Type B pancreatic cell (in vitro differentiated cells): ENCODE measurements around the gene PTTG1IP. TPM values are rescaled to one million over a fixed set of nuclear protein-coding genes. Genes with fewer than 3 reads are reported as not detected.
A peak's percentile ranks its signal among the peaks of the same experiment; 100 is the strongest.
"Not testable (repeated sequence)": the region's sequence is repeated elsewhere in the genome, so short reads cannot be mapped to it uniquely, and the experiment has no call there.

Experiments
- DNase-seq: peaks from one replicate; pipeline ENCODE4 v3.0.0; 2021; ENCODE audit warnings: mixed read lengths; ENCODE audit not compliant: unreplicated experiment; ENCODE audit errors: extremely low spot score
- H3K27ac Mint-ChIP-seq: 2 replicates; pipeline ENCODE4 v1.8.0; 2021; ENCODE audit warnings: mild to moderate bottlenecking, mixed read lengths
- H3K27me3 Mint-ChIP-seq: 2 replicates; pipeline ENCODE4 v1.8.0; 2021; ENCODE audit warnings: mixed read lengths
- H3K36me3 Mint-ChIP-seq: 2 replicates; pipeline ENCODE4 v1.8.0; 2021; ENCODE audit warnings: mixed read lengths
- H3K4me1 Mint-ChIP-seq: one replicate; pipeline ENCODE4 v1.8.0; 2021; ENCODE audit warnings: mixed read lengths; ENCODE audit not compliant: unreplicated experiment
- H3K4me3 Mint-ChIP-seq: 2 replicates; pipeline ENCODE4 v1.8.0; 2021; ENCODE audit warnings: mild to moderate bottlenecking, mixed read lengths
- H3K9me3 Mint-ChIP-seq: 2 replicates; pipeline ENCODE4 v1.8.0; 2021; ENCODE audit warnings: mixed read lengths
- CTCF ChIP-seq: fragments of 200-600 bp; sonication (generic); conservative IDR thresholded peaks from 2 replicates; pipeline ENCODE4 v1.5.0; 2021; ENCODE audit warnings: antibody characterized with exemption, mild to moderate bottlenecking
- total RNA-seq: library from RNA; stranded (reverse); gene quantifications from 2 replicates; pipeline ENCODE4 v1.2.1, GENCODE V29; 2021; ENCODE audit warnings: low replicate concordance

PTTG1IP gene
- total RNA-seq, 1 donor from 2014 or later, result 168 TPM

DNA sequence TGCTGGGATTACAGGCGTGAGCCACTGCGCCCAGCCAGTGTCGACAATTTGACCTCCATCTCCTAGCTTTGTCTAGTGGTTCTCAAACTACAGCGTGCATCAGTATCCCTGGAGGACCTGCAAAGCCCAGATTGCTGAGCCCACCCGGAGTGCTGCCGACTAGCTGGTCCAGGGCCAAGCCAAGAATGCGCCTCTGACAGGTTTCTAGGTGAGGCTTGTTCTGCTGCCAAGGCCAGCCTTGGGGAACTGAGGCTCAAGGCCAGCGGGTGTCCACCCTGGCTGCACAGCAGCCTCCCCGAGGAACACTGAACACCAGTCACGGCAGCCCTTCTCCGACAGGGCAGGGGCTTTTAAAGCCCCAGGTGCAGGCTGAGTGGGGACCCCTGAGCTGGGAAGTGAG, 9.8 kb upstream of the PTTG1IP start:
- no peaks in the 10 kb centered on the region for H3K9me3 Mint-ChIP-seq

DNA sequence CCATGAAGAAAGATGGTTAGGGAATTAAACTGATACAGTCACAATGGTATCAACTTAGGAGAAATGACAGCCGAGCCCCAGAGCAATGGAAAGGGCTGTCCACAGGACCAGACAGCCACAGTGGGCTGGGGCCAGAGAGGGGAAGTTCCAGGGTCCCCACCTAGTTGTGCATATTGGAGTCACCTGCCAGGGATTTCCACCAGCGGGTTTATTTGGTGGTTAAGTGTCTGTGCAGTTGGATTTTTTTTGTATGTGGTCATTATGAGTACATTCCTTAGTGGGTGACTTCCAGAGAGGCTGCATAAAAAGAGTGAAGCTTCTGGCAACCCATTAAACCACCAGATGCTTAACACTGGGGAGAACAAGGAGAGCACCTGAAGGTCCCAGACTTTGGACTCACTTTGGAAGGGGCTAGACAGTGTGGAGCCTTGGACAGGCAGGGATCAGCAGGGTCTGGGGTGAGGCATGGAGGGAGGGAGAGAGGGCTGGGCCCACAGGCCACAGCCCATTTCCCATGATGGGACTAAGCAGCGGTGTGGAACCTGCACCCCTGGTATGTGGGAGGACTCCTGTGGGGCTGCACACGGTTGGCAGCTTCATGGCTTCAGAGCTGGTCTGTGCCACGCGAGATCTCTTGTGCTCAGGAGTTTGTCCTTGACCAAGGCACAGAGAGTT, 7.8 kb upstream of the PTTG1IP start:
- H3K4me3 Mint-ChIP-seq, result no peak overlapping the region
- no peak for DNase-seq
- peak overlapping the region; percentile 29 for H3K27ac Mint-ChIP-seq
- peaks cover 14% of the 10 kb centered on the region for H3K27me3 Mint-ChIP-seq
- no peak for TF ChIP-seq CTCF
- no peaks in the 10 kb centered on the region for H3K4me1 Mint-ChIP-seq
- no peaks in the 10 kb centered on the region for H3K36me3 Mint-ChIP-seq
- H3K9me3 Mint-ChIP-seq, result no peaks in the 10 kb centered on the region

More for the DNA sequence above, 9.8 kb upstream of the PTTG1IP start:
- no peaks in the 10 kb centered on the region for H3K4me1 Mint-ChIP-seq
- H3K4me3 Mint-ChIP-seq, result no peak overlapping the region
- peak overlapping the region; percentile 53 for H3K27ac Mint-ChIP-seq
- no peaks in the 10 kb centered on the region for H3K36me3 Mint-ChIP-seq
- no peak for TF ChIP-seq CTCF
- peaks cover 6% of the 10 kb centered on the region for H3K27me3 Mint-ChIP-seq
- no peak for DNase-seq

GRCh38 chr21:44880405-44881197, 7.1 kb upstream of the PTTG1IP start:
- no peak overlapping the region for H3K27ac Mint-ChIP-seq
- no peak overlapping the region for H3K4me3 Mint-ChIP-seq

DNA sequence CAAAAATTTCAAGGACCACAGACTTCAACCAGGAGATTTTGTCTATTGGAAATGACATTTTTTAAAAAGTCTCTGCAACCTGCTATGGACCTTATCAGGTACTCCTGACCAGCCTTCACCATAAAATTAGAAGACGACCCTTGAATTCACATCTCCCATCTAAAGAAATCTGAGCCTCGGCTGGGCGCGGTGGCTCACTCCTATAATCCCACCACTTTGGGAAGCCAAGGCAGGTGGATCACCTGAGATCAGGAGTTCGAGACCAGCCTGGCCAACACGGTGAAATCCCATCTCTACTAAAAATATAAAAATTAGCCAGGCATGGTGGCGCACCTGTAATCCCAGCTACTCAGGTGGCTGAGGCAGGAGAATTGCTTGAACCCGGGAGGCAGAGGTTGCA, 5.7 kb upstream of the PTTG1IP start:
- not testable (repeated sequence) for DNase-seq, H3K4me1 Mint-ChIP-seq

More at GRCh38 chr21:44880405-44881197, 7.1 kb upstream of the PTTG1IP start:
- peaks cover 19% of the 10 kb centered on the region for H3K27me3 Mint-ChIP-seq
- TF ChIP-seq CTCF, result no peak
- H3K4me1 Mint-ChIP-seq, result no peaks in the 10 kb centered on the region
- no peak for DNase-seq
- H3K36me3 Mint-ChIP-seq, result no peaks in the 10 kb centered on the region
- no peaks in the 10 kb centered on the region for H3K9me3 Mint-ChIP-seq

GRCh38 chr21:44878053-44878982, 4.8 kb upstream of the PTTG1IP start:
- DNase-seq, result no peak
- Mint-ChIP-seq H3K36me3 (no peaks in the 10 kb centered on the region), H3K9me3 (no peaks in the 10 kb centered on the region), H3K4me1 (no peaks in the 10 kb centered on the region), H3K4me3 (no peak overlapping the region), H3K27me3 (peaks cover 30% of the 10 kb centered on the region), H3K27ac (no peak overlapping the region)
- TF ChIP-seq CTCF, result no peak

More for the DNA sequence above, 5.7 kb upstream of the PTTG1IP start:
- not testable (repeated sequence) for H3K9me3 Mint-ChIP-seq, H3K27ac Mint-ChIP-seq, H3K36me3 Mint-ChIP-seq, H3K4me3 Mint-ChIP-seq
- peaks cover 29% of the 10 kb centered on the region for H3K27me3 Mint-ChIP-seq
